Stimulated activated naive CD8-positive, alpha-beta T cell treated with anti-CD3 and anti-CD28 coated beads, Interleukin-15, amount 100 ng/mL, for 72 hours (primary cell): ENCODE results near the gene CDH15.

Experiments
- ATAC-seq: fragments of 150-1000 bp; cut with Tn5 transposase; 2 replicates; pipeline ENCODE4 v1.10.0; 2021; ENCODE audit warnings: mild to moderate bottlenecking, moderate library complexity
- DNase-seq, 2 donors: peaks; one replicate each; pipeline ENCODE4 v3.0.0; 2021 to 2022
- H3K27ac Mint-ChIP-seq, 2 donors: one replicate each; pipeline ENCODE4 v1.8.0; 2022; ENCODE audit warnings: mild to moderate bottlenecking in 2 of 2, mixed read lengths in 2 of 2, moderate library complexity in 2 of 2
- H3K27me3 Mint-ChIP-seq: one replicate; pipeline ENCODE4 v1.8.0; 2022; ENCODE audit warnings: mixed read lengths
- H3K4me1 Mint-ChIP-seq: one replicate; pipeline ENCODE4 v1.8.0; 2022; ENCODE audit warnings: mild to moderate bottlenecking, mixed read lengths
- H3K4me3 Mint-ChIP-seq, 2 donors: one replicate each; pipeline ENCODE4 v1.8.0; 2022; ENCODE audit warnings: mild to moderate bottlenecking in 2 of 2, mixed read lengths in 2 of 2, moderate library complexity in 1 of 2
- H3K9me3 Mint-ChIP-seq, 2 donors: one replicate each; pipeline ENCODE4 v1.8.0; 2022; ENCODE audit warnings: mixed read lengths in 2 of 2

CDH15 gene

GRCh38 chr16:89207993-89208392, 36.4 kb downstream of the CDH15 start:
- DNase-seq = no peak
- ATAC-seq = no peak
- H3K4me3 Mint-ChIP-seq = no peak overlapping the region
- no peaks in the 10 kb centered on the region for H3K9me3 Mint-ChIP-seq
- H3K4me1 Mint-ChIP-seq = no peaks in the 10 kb centered on the region
- peaks cover 46% of the 10 kb centered on the region for H3K27me3 Mint-ChIP-seq
- H3K27ac Mint-ChIP-seq = no peak overlapping the region

- no peaks in the 10 kb centered on the region for H3K9me3 Mint-ChIP-seq
- H3K27me3 Mint-ChIP-seq = peaks cover 30% of the 10 kb centered on the region
- no peaks in the 10 kb centered on the region for H3K4me1 Mint-ChIP-seq
- DNase-seq (no peak), ATAC-seq (no peak)
- no peak overlapping the region for H3K4me3 Mint-ChIP-seq
- no peak overlapping the region for H3K27ac Mint-ChIP-seq
These were observed 38.0 kb downstream of the CDH15 start for GRCh38 chr16:89209522-89210044.

GRCh38 chr16:89210165-89210903, 38.8 kb downstream of the CDH15 start:
- Mint-ChIP-seq H3K9me3 (no peaks in the 10 kb centered on the region), H3K4me3 (no peak overlapping the region), H3K27ac (no peak overlapping the region), H3K27me3 (peaks cover 24% of the 10 kb centered on the region), H3K4me1 (peaks cover 6% of the 10 kb centered on the region)
- ATAC-seq (no peak), DNase-seq (no peak)

GRCh38 chr16:89210904-89211515, 39.5 kb downstream of the CDH15 start:
- DNase-seq (no peak), ATAC-seq (no peak)
- H3K27me3 Mint-ChIP-seq = peaks cover 24% of the 10 kb centered on the region
- no peak overlapping the region for H3K27ac Mint-ChIP-seq
- no peaks in the 10 kb centered on the region for H3K9me3 Mint-ChIP-seq
- peaks cover 6% of the 10 kb centered on the region for H3K4me1 Mint-ChIP-seq
- no peak overlapping the region for H3K4me3 Mint-ChIP-seq

- ATAC-seq = peak; percentile 81
- H3K9me3 Mint-ChIP-seq = no peaks in the 10 kb centered on the region
These were observed 45.0 kb downstream of the CDH15 start for GRCh38 chr16:89216315-89217137.

GRCh38 chr16:89217138-89217387, 45.5 kb downstream of the CDH15 start:
- Mint-ChIP-seq H3K27ac (peak overlapping the region; percentile 35 to 52), H3K4me3 (peak overlapping the region; percentile 95 to 97), H3K9me3 (no peaks in the 10 kb centered on the region), H3K27me3 (no peaks in the 10 kb centered on the region), H3K4me1 (peaks cover 18% of the 10 kb centered on the region)
- ATAC-seq (no peak), DNase-seq (no peak)

More at GRCh38 chr16:89216315-89217137, 45.0 kb downstream of the CDH15 start:
- peak overlapping the region; percentile 95 to 97 for H3K4me3 Mint-ChIP-seq
- peaks cover 18% of the 10 kb centered on the region for H3K4me1 Mint-ChIP-seq
- H3K27me3 Mint-ChIP-seq = no peaks in the 10 kb centered on the region
- peak overlapping the region; percentile 35 to 52 for H3K27ac Mint-ChIP-seq
- peak; percentile 74 to 77 for DNase-seq

- DNase-seq (peak; percentile 76 to 81), ATAC-seq (peak; percentile 93)
- Mint-ChIP-seq H3K4me3 (peak within 1 kb of the TSS; percentile 95 to 97), H3K9me3 (no peaks in the 10 kb centered on the region), H3K27ac (peak within 1 kb of the TSS; percentile 67 to 93), H3K27me3 (no peaks in the 10 kb centered on the region), H3K4me1 (peaks cover 18% of the 10 kb centered on the region)
These were observed 46.0 kb downstream of the CDH15 start, which contains the start of gene ZNF778 for GRCh38 chr16:89217388-89218191. TSS of gene ZNF778 (plus strand) at chr16:89217703. CDS start at chr16:89221128, 3,425 bp downstream.

GRCh38 chr16:89219365-89219764, 47.8 kb downstream of the CDH15 start:
- Mint-ChIP-seq H3K4me1 (peaks cover 18% of the 10 kb centered on the region), H3K27ac (peak overlapping the region in 1 of 2 donors; percentile 62), H3K4me3 (peak overlapping the region; percentile 45 to 54)

GRCh38 chr16:89221604-89222003, 50.1 kb downstream of the CDH15 start:
- Mint-ChIP-seq H3K4me3 (no peak overlapping the region), H3K9me3 (peaks cover 2 to 4% of the 10 kb centered on the region in 2 donors), H3K27me3 (no peaks in the 10 kb centered on the region), H3K27ac (peak overlapping the region; percentile 57 to 65), H3K4me1 (peaks cover 7% of the 10 kb centered on the region)
- DNase-seq = no peak
- no peak for ATAC-seq

More at GRCh38 chr16:89219365-89219764, 47.8 kb downstream of the CDH15 start:
- DNase-seq = no peak
- Mint-ChIP-seq H3K27me3 (no peaks in the 10 kb centered on the region), H3K9me3 (no peaks in the 10 kb centered on the region)
- no peak for ATAC-seq

- no peak for ATAC-seq
- Mint-ChIP-seq H3K4me3 (no peak overlapping the region), H3K27ac (no peak overlapping the region), H3K4me1 (peaks cover 6% of the 10 kb centered on the region), H3K27me3 (no peaks in the 10 kb centered on the region), H3K9me3 (peaks cover 13 to 17% of the 10 kb centered on the region in 2 donors)
- no peak for DNase-seq
These were observed 51.4 kb downstream of the CDH15 start for GRCh38 chr16:89222931-89223330.

GRCh38 chr16:89224665-89225064, 53.1 kb downstream of the CDH15 start:
- H3K9me3 Mint-ChIP-seq = peaks cover 21 to 34% of the 10 kb centered on the region in 2 donors
- H3K4me3 Mint-ChIP-seq = no peak overlapping the region
- ATAC-seq = no peak
- no peak for DNase-seq
- no peaks in the 10 kb centered on the region for H3K4me1 Mint-ChIP-seq
- no peaks in the 10 kb centered on the region for H3K27me3 Mint-ChIP-seq
- no peak overlapping the region for H3K27ac Mint-ChIP-seq

GRCh38 chr16:89230255-89230654, 58.7 kb downstream of the CDH15 start:
- no peaks in the 10 kb centered on the region for H3K27me3 Mint-ChIP-seq
- peaks cover 21 to 34% of the 10 kb centered on the region in 2 donors for H3K9me3 Mint-ChIP-seq
- no peak overlapping the region for H3K4me3 Mint-ChIP-seq
- H3K4me1 Mint-ChIP-seq = no peaks in the 10 kb centered on the region
- ATAC-seq (no peak), DNase-seq (no peak)
- no peak overlapping the region for H3K27ac Mint-ChIP-seq

GRCh38 chr16:89232107-89232506, 60.6 kb downstream of the CDH15 start:
- ATAC-seq (no peak), DNase-seq (no peak)
- Mint-ChIP-seq H3K4me3 (no peak overlapping the region), H3K4me1 (no peaks in the 10 kb centered on the region), H3K27ac (no peak overlapping the region), H3K27me3 (no peaks in the 10 kb centered on the region), H3K9me3 (peaks cover 14 to 25% of the 10 kb centered on the region in 2 donors)

GRCh38 chr16:89233678-89234490, 62.3 kb downstream of the CDH15 start:
- H3K4me3 Mint-ChIP-seq = no peak overlapping the region
- no peak for ATAC-seq
- DNase-seq = no peak
- H3K4me1 Mint-ChIP-seq = no peaks in the 10 kb centered on the region
- no peaks in the 10 kb centered on the region for H3K27me3 Mint-ChIP-seq
- no peak overlapping the region for H3K27ac Mint-ChIP-seq
- peaks cover 0 to 7% of the 10 kb centered on the region in 2 donors for H3K9me3 Mint-ChIP-seq
